NB4 (cell line): ENCODE measurements around the gene CTDP1.
"Not testable (repeated sequence)": the region's sequence is repeated elsewhere in the genome, so short reads cannot be mapped to it uniquely, and the experiment has no call there.

ENCODE experiments used
- DNase-seq: peaks from one replicate; pipeline ENCODE4 v3.0.0; 2010; ENCODE audit warnings: low read depth
- H3K4me3 ChIP-seq: one replicate; pipeline ENCODE4 v1.5.1; 2011; ENCODE audit warnings: mild to moderate bottlenecking, low read depth, low read length, moderate library complexity
- MYC ChIP-seq: IDR thresholded peaks from 2 replicates; pipeline ENCODE4 v1.6.1; 2011; ENCODE audit warnings: low read depth, low read length
- POLR2A ChIP-seq: IDR thresholded peaks from 2 replicates; pipeline ENCODE4 v1.6.1; 2011; ENCODE audit warnings: mild to moderate bottlenecking; ENCODE audit not compliant: insufficient read length; ENCODE audit errors: extremely low read depth
- TF ChIP-seq, protein P1 (sequence below): IDR thresholded peaks from 2 replicates; pipeline ENCODE4 v1.6.1; 2011; ENCODE audit warnings: low read depth, low read length
- TF ChIP-seq, protein P2 (sequence below): IDR thresholded peaks from one replicate; pipeline ENCODE4 v1.5.1; 2012; ENCODE audit warnings: low read depth, low read length

The CTDP1 gene

GRCh38 chr18:79728931-79729586, 49.5 kb downstream of the CTDP1 start:
- H3K4me3 ChIP-seq = no peak overlapping the region
- TF ChIP-seq, protein P1, sequence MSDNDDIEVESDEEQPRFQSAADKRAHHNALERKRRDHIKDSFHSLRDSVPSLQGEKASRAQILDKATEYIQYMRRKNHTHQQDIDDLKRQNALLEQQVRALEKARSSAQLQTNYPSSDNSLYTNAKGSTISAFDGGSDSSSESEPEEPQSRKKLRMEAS = no peak
- TF ChIP-seq MYC (no peak), POLR2A (no peak)
- TF ChIP-seq, protein P2, sequence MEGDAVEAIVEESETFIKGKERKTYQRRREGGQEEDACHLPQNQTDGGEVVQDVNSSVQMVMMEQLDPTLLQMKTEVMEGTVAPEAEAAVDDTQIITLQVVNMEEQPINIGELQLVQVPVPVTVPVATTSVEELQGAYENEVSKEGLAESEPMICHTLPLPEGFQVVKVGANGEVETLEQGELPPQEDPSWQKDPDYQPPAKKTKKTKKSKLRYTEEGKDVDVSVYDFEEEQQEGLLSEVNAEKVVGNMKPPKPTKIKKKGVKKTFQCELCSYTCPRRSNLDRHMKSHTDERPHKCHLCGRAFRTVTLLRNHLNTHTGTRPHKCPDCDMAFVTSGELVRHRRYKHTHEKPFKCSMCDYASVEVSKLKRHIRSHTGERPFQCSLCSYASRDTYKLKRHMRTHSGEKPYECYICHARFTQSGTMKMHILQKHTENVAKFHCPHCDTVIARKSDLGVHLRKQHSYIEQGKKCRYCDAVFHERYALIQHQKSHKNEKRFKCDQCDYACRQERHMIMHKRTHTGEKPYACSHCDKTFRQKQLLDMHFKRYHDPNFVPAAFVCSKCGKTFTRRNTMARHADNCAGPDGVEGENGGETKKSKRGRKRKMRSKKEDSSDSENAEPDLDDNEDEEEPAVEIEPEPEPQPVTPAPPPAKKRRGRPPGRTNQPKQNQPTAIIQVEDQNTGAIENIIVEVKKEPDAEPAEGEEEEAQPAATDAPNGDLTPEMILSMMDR = no peak
- DNase-seq = no peak

- H3K4me3 ChIP-seq = no peak overlapping the region
- DNase-seq = no peak
- TF ChIP-seq, protein P1 = no peak
- TF ChIP-seq MYC (no peak), POLR2A (no peak)
- TF ChIP-seq, protein P2 = no peak
Observed at GRCh38 chr18:79729611-79730010, 50.0 kb downstream of the CTDP1 start.

DNA sequence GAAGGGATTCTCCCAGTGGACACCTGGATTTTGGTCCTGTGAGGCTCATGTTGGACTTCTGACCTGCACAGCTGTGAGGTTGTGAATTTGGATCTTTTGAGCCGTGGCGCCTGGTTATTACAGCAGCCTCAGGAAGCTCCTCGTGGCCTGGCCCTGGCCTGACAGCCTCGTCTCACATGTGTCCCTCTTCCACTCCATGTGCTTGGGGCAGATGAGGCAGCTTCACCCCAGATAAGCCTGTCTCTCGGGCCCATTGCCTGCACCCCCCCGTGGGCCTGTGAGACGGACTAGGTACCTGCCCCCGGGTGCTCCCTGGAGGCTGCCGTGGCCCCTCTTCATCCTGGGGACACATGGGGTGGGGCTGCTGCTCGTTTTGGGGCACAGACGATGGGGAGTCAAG, 51.2 kb downstream of the CTDP1 start:
- no peak for TF ChIP-seq MYC
- TF ChIP-seq, protein P1 = no peak
- TF ChIP-seq, protein P2 = no peak
- TF ChIP-seq POLR2A = no peak
- DNase-seq = no peak

GRCh38 chr18:79731881-79732720, 52.5 kb downstream of the CTDP1 start:
- not testable (repeated sequence) for H3K4me3 ChIP-seq
- DNase-seq = peak; percentile 18

More for the DNA sequence above, 51.2 kb downstream of the CTDP1 start:
- no peak overlapping the region for H3K4me3 ChIP-seq

DNA sequence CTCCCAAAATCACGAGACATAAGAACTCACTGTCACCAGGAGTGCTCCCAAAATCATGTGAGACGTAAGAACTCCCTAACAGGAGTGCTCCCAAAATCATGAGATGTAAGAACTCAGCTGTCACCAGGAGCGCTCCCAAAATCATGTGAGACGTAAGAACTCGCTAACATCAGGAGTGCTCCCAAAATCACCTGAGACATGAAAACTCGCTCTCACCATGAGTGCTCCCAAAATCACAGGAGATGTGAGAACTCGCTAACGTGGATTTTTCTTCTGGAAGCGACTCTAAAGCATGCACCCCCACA, 53.1 kb downstream of the CTDP1 start:
- TF ChIP-seq MYC (no peak), POLR2A (no peak)
- TF ChIP-seq, protein P1 = no peak
- TF ChIP-seq, protein P2 = no peak
- peak; percentile 9 for DNase-seq
- no peak overlapping the region for H3K4me3 ChIP-seq

DNA sequence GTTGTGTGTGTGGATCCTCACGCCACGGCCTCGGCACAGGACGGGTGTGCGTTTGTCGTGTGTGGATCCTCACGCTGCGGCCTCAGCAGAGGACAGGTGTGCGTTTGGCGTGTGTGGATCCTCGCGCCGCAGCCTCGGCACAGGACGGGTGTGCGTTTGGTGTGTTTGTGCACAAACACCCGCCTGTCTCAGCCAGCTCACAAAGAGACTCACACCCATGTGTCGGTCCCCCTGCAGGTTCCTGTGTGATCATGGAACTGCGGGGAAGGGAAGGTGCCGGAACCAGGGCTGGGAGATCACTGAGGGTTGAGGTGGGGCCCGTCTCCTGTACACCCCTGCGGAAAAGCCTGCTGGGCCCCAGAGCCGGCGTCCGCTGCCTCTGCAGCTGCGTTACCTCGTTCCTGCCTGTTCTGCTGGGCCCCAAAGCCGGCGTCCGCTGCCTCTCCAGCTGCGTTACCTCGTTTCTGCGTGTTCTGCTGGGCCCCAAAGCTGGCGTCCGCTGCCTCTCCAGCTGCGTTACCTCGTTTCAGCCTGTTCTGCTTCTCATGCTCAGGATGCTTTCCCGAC, 53.6 kb downstream of the CTDP1 start:
- TF ChIP-seq MYC (no peak), POLR2A (no peak)
- TF ChIP-seq, protein P1 = no peak
- TF ChIP-seq, protein P2 = no peak
- DNase-seq = no peak
- no peak overlapping the region for H3K4me3 ChIP-seq
